Gastroesophageal sphincter (tissue), 4 donors: ENCODE results near the gene MIEN1. TPM values are rescaled to one million over a fixed set of nuclear protein-coding genes. Genes with fewer than 3 reads are reported as not detected.
"Not testable (repeated sequence)": the region's sequence is repeated elsewhere in the genome, so short reads cannot be mapped to it uniquely, and the experiment has no call there.

Experiments used
- ATAC-seq: fragments of 150-250 bp; one replicate; pipeline ENCODE4 v1.9.1; 2016; ENCODE audit warnings: mild to moderate bottlenecking, moderate library complexity
- H3K27ac ChIP-seq, 4 donors: fragments of 200-600 bp; sonication (generic) in 3 of 4; 1 replicate in 3 of 4; 2 replicates in 1 of 4; pipeline ENCODE4 v1.5.1; 2016 to 2019
- H3K27me3 ChIP-seq: fragments of 200-600 bp; sonication (generic); one replicate; pipeline ENCODE4 v1.5.1; 2019
- H3K36me3 ChIP-seq, 2 donors: fragments of 200-600 bp; sonication (generic); one replicate each; pipeline ENCODE4 v1.5.1; 2019; ENCODE audit warnings: control low read depth in 1 of 2
- H3K4me1 ChIP-seq, 3 donors: fragments of 200-600 bp; sonication (generic); 1 replicate in 2 of 3; 2 replicates in 1 of 3; pipeline ENCODE4 v1.5.1; 2016 to 2019; ENCODE audit warnings: control low read depth in 2 of 3
- H3K4me3 ChIP-seq, 2 donors: fragments of 200-600 bp; sonication (generic); one replicate each; pipeline ENCODE4 v1.5.1; 2019; ENCODE audit warnings: mild to moderate bottlenecking in 1 of 2, moderate library complexity in 1 of 2
- H3K9me3 ChIP-seq, 3 donors: fragments of 200-600 bp; sonication (generic); one replicate each; pipeline ENCODE4 v1.5.1; 2017 to 2019; ENCODE audit warnings: control low read depth in 2 of 3
- EP300 ChIP-seq: sonication (generic); formaldehyde crosslinking; IDR thresholded peaks from one replicate; pipeline ENCODE4 v1.6.1; 2017; ENCODE audit warnings: antibody characterized with exemption, mild to moderate bottlenecking
- POLR2A ChIP-seq, 2 donors: fragments of 450-650 bp; IDR thresholded peaks; one replicate each; pipeline ENCODE4 v1.6.1; 2017; ENCODE audit warnings: antibody characterized with exemption in 2 of 2, mild to moderate bottlenecking in 2 of 2, moderate library complexity in 1 of 2
- POLR2AphosphoS5 ChIP-seq: sonication (generic); formaldehyde crosslinking; IDR thresholded peaks from one replicate; pipeline ENCODE4 v1.6.1; 2017; ENCODE audit warnings: antibody characterized with exemption
- WGBS, 2 donors: methylation state at CpG; one replicate each; pipeline ENCODE4 v1.1.5; 2018; ENCODE audit warnings: low coverage in 1 of 2; 5-methylcytosine and 5-hydroxymethylcytosine counted together
- total RNA-seq, 4 donors: library from RNA; depleted of rRNA; stranded (reverse); fragments of >200 nt; gene quantifications; one replicate each; pipeline ENCODE4 v1.1.0, GENCODE V29; 2016
- TF ChIP-seq, protein P1 (sequence below), 4 experiments: fragments of 200-600 bp in 2 of 4; fragments of 450-650 bp in 2 of 4; sonication (generic) in 1 of 4; IDR thresholded peaks; one replicate each; pipeline ENCODE4 v1.5.1; 2017 to 2019; ENCODE audit warnings: antibody characterized with exemption in 4 of 4, mild to moderate bottlenecking in 2 of 4, moderate library complexity in 2 of 4

The MIEN1 gene
- total RNA-seq, 4 donors from 2014 or later = 39.4 to 72.4 (median 45.2) TPM

DNA sequence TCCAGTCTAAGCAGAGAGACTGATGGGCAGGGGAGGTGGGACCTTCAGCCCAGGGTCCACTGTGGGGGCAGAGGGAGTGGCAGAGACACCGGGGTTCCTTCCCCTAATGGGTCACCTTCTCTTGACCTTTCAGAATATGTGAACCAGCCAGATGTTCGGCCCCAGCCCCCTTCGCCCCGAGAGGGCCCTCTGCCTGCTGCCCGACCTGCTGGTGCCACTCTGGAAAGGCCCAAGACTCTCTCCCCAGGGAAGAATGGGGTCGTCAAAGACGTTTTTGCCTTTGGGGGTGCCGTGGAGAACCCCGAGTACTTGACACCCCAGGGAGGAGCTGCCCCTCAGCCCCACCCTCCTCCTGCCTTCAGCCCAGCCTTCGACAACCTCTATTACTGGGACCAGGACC is 2.8 kb downstream of the MIEN1 start:
- H3K27ac ChIP-seq = no peak overlapping the region
- H3K4me1 ChIP-seq = peaks cover 0 to 24% (median 5%) of the 10 kb centered on the region in 3 donors
- TF ChIP-seq POLR2A (IDR thresholded peaks at IDR 0.05) = no peak
- TF ChIP-seq EP300 = no peak
- TF ChIP-seq, protein P1, sequence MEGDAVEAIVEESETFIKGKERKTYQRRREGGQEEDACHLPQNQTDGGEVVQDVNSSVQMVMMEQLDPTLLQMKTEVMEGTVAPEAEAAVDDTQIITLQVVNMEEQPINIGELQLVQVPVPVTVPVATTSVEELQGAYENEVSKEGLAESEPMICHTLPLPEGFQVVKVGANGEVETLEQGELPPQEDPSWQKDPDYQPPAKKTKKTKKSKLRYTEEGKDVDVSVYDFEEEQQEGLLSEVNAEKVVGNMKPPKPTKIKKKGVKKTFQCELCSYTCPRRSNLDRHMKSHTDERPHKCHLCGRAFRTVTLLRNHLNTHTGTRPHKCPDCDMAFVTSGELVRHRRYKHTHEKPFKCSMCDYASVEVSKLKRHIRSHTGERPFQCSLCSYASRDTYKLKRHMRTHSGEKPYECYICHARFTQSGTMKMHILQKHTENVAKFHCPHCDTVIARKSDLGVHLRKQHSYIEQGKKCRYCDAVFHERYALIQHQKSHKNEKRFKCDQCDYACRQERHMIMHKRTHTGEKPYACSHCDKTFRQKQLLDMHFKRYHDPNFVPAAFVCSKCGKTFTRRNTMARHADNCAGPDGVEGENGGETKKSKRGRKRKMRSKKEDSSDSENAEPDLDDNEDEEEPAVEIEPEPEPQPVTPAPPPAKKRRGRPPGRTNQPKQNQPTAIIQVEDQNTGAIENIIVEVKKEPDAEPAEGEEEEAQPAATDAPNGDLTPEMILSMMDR (IDR thresholded peaks at IDR 0.05) = no peak
- TF ChIP-seq POLR2AphosphoS5 = no peak
- WGBS, 2 donors = 20% methylated on average over 2 of the region's 10 CpGs; no CpG with 5 or more reads in 1 of the 2 donors
- ATAC-seq = no peak
- peaks cover 0 to 63% of the 10 kb centered on the region in 2 donors for H3K36me3 ChIP-seq
- H3K27me3 ChIP-seq = no peaks in the 10 kb centered on the region
- no peaks in the 10 kb centered on the region for H3K9me3 ChIP-seq
- H3K4me3 ChIP-seq = no peak overlapping the region

DNA sequence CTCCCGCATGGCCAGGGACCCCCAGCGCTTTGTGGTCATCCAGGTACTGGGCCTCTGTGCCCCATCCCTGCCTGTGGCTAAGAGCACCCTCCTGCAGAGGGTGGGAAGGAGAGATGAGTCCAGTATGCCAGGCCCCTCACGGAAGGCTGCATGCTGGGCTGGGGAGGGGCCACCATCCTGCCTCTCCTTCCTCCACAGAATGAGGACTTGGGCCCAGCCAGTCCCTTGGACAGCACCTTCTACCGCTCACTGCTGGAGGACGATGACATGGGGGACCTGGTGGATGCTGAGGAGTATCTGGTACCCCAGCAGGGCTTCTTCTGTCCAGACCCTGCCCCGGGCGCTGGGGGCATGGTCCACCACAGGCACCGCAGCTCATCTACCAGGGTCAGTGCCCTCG is 3.7 kb downstream of the MIEN1 start:
- WGBS, 2 donors = 70 to 100% methylated on average over 2 to 4 of the region's 9 CpGs
- no peak for ATAC-seq
- TF ChIP-seq, protein P1 (IDR thresholded peaks at IDR 0.05) = no peak
- TF ChIP-seq POLR2A (IDR thresholded peaks at IDR 0.05) (no peak), EP300 (no peak), POLR2AphosphoS5 (no peak)
- Histone ChIP-seq H3K36me3 (peaks cover 0 to 72% of the 10 kb centered on the region in 2 donors), H3K27ac (no peak overlapping the region), H3K27me3 (no peaks in the 10 kb centered on the region), H3K4me1 (peaks cover 0 to 24% (median 5%) of the 10 kb centered on the region in 3 donors), H3K9me3 (no peaks in the 10 kb centered on the region), H3K4me3 (no peak overlapping the region)

DNA sequence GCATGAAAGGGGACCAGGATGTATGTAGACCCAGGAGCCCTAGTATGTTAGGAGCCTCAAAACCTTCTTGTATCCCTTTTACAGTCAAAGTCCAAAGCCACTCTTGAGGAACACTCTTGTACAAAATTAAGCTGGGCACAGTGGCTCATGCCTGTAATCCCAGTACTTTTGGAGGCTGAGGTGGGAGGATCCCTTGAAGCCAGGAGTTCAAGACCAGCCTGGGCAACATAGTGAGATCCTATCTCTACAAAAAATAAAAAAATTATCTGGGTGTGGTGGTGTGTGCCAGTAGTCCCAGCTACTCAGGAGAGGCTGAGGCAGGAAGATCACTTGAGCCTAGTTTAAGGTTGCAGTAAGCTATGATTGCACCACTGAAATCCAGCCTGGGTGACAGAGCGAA is 4.4 kb downstream of the MIEN1 start:
- H3K9me3 ChIP-seq, H3K4me3 ChIP-seq, H3K27ac ChIP-seq, ATAC-seq, H3K27me3 ChIP-seq: not testable (repeated sequence)
- Histone ChIP-seq H3K36me3 (peaks cover 0 to 78% of the 10 kb centered on the region in 2 donors), H3K4me1 (peaks cover 0 to 20% (median 5%) of the 10 kb centered on the region in 3 donors)
- WGBS, 2 donors = 100% methylated on average over 1 of the region's 1 CpG; no CpG with 5 or more reads in 1 of the 2 donors

- Histone ChIP-seq H3K27me3 (no peaks in the 10 kb centered on the region), H3K9me3 (no peaks in the 10 kb centered on the region), H3K27ac (no peak overlapping the region), H3K4me1 (peaks cover 0 to 13% (median 5%) of the 10 kb centered on the region in 3 donors), H3K4me3 (no peak overlapping the region), H3K36me3 (peaks cover 0 to 90% of the 10 kb centered on the region in 2 donors)
- ATAC-seq = no peak
- TF ChIP-seq POLR2AphosphoS5 (no peak), EP300 (no peak)
- WGBS, 2 donors = 98% methylated on average over 5 of the region's 13 CpGs; no CpG with 5 or more reads in 1 of the 2 donors
These were observed 5.6 kb downstream of the MIEN1 start for GRCh38 chr17:39724731-39725130.

DNA sequence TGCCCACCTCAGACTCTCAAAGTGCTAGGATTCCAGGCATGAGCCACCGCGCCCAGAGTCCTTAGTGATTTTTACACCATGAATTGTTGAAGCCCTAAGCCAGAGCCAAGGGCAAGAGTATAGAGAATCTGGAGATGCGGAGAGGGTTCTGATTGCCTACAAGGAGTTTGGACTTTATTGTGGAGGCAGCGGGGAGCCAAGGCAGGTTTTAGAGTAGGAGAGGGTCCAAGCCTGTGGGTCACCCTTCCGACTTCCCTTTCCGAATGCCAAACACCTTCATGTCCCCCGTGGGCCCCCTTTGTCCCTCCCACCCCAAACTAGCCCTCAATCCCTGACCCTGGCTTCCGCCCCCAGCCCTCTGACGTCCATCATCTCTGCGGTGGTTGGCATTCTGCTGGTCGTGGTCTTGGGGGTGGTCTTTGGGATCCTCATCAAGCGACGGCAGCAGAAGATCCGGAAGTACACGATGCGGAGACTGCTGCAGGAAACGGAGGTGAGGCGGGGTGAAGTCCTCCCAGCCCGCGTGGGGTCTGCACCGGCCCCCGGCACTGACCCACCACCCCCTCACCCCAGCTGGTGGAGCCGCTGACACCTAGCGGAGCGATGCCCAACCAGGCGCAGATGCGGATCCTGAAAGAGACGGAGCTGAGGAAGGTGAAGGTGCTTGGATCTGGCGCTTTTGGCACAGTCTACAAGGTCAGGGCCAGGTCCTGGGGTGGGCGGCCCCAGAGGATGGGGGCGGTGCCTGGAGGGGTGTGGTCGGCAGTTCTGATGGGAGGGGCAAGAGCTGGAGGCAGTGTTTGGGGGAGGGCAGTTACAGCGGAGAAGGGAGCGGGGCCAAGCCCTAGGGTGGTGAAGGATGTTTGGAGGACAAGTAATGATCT is 7.1 kb downstream of the MIEN1 start:
- Histone ChIP-seq H3K27me3 (no peaks in the 10 kb centered on the region), H3K9me3 (no peaks in the 10 kb centered on the region), H3K4me1 (no peaks in the 10 kb centered on the region), H3K27ac (no peak overlapping the region), H3K36me3 (peaks cover 0 to 94% of the 10 kb centered on the region in 2 donors), H3K4me3 (no peak overlapping the region)
- WGBS, 2 donors = 78 to 84% methylated on average over 10 to 15 of the region's 34 CpGs
- TF ChIP-seq POLR2A (IDR thresholded peaks at IDR 0.05) = no peak
- no peak for TF ChIP-seq POLR2AphosphoS5
- no peak for TF ChIP-seq EP300
- TF ChIP-seq, protein P1 (IDR thresholded peaks at IDR 0.05) = no peak
- ATAC-seq = no peak

- no peak for ATAC-seq
- H3K9me3 ChIP-seq = no peaks in the 10 kb centered on the region
- H3K4me1 ChIP-seq = no peaks in the 10 kb centered on the region
- H3K4me3 ChIP-seq = no peak overlapping the region
- no peaks in the 10 kb centered on the region for H3K27me3 ChIP-seq
- H3K36me3 ChIP-seq = peaks cover 0 to 94% of the 10 kb centered on the region in 2 donors
- H3K27ac ChIP-seq = no peak overlapping the region
- TF ChIP-seq, protein P1 (IDR thresholded peaks at IDR 0.05) = no peak
- TF ChIP-seq EP300 (no peak), POLR2A (IDR thresholded peaks at IDR 0.05) (no peak), POLR2AphosphoS5 (no peak)
- 69 to 91% methylated on average over 2 to 4 of the region's 6 CpGs for WGBS, 2 donors
These were observed 8.2 kb downstream of the MIEN1 start for GRCh38 chr17:39722104-39722503.
